Head of caudate nucleus (tissue), 42 donors: ENCODE measurements around the gene EPS8.

Source experiments
- DNase-seq, 42 donors: peaks; one replicate each; pipeline versions ENCODE4 v3.0.0 to v3.0.0-alpha.2; 2020 to 2021; ENCODE audit warnings: mixed read lengths in 7 of 42
- intact Hi-C: fragments of 100-400 bp; cut with DNase I; formaldehyde crosslinking; loops from one replicate; pipeline ENCODE4 v1.15.0; 2022

Gene EPS8

GRCh38 chr12:15789220-15790171 is at the start of gene EPS8:
Gene EPS8 (minus strand): TSS chr12:15789388. CDS start chr12:15682951, 106,437 bp downstream.
- intact Hi-C loops, result no loop called here
- DNase-seq, result peak; percentile 74 to 97 (median 93)

- intact Hi-C loops, result no loop called here
- no peak for DNase-seq
These were observed 48.1 kb upstream of the EPS8 start for GRCh38 chr12:15837141-15837790.

GRCh38 chr12:15834575-15834974 is 45.4 kb upstream of the EPS8 start:
- no peak for DNase-seq
- intact Hi-C loops, result no loop called here

- no peak for DNase-seq
- intact Hi-C loops, result no loop called here
These were observed 42.3 kb upstream of the EPS8 start for GRCh38 chr12:15831315-15831978.

GRCh38 chr12:15830538-15830937 is 41.4 kb upstream of the EPS8 start:
- intact Hi-C loops, result no loop called here

GRCh38 chr12:15829949-15830348 is 40.8 kb upstream of the EPS8 start:
- intact Hi-C loops, result no loop called here
- no peak for DNase-seq

More at GRCh38 chr12:15830538-15830937, 41.4 kb upstream of the EPS8 start:
- no peak for DNase-seq

GRCh38 chr12:15829255-15829654 is 40.1 kb upstream of the EPS8 start:
- intact Hi-C loops, result no loop called here

GRCh38 chr12:15827136-15827535 is 37.9 kb upstream of the EPS8 start:
- no peak for DNase-seq
- intact Hi-C loops, result no loop called here

More at GRCh38 chr12:15829255-15829654, 40.1 kb upstream of the EPS8 start:
- DNase-seq, result no peak

- intact Hi-C loops, result no loop called here
- DNase-seq, result no peak
These were observed 35.3 kb upstream of the EPS8 start for GRCh38 chr12:15824516-15824915.

GRCh38 chr12:15823360-15824128 is 34.4 kb upstream of the EPS8 start:
- DNase-seq, result no peak
- intact Hi-C loops, result no loop called here

GRCh38 chr12:15819644-15820437 is 30.7 kb upstream of the EPS8 start:
- no peak for DNase-seq

GRCh38 chr12:15818418-15818817 is 29.2 kb upstream of the EPS8 start:
- no peak for DNase-seq
- intact Hi-C loops, result no loop called here

More at GRCh38 chr12:15819644-15820437, 30.7 kb upstream of the EPS8 start:
- intact Hi-C loops, result no loop called here

- no peak for DNase-seq
These were observed 26.5 kb upstream of the EPS8 start for GRCh38 chr12:15815730-15816129.

GRCh38 chr12:15811214-15812127 is 22.3 kb upstream of the EPS8 start:
- DNase-seq, result no peak

More at GRCh38 chr12:15815730-15816129, 26.5 kb upstream of the EPS8 start:
- intact Hi-C loops, result no loop called here

GRCh38 chr12:15808652-15809051 is 19.5 kb upstream of the EPS8 start:
- intact Hi-C loops, result no loop called here
- DNase-seq, result no peak

More at GRCh38 chr12:15811214-15812127, 22.3 kb upstream of the EPS8 start:
- intact Hi-C loops, result no loop called here

- no peak for DNase-seq
- intact Hi-C loops, result no loop called here
These were observed 19.1 kb upstream of the EPS8 start for GRCh38 chr12:15808250-15808649.

GRCh38 chr12:15806826-15807225 is 17.6 kb upstream of the EPS8 start:
- intact Hi-C loops, result no loop called here
- no peak for DNase-seq
